Esophagus mucosa (tissue), 1 donor: ENCODE results near the gene ADCK1. TPM values are rescaled to one million over a fixed set of nuclear protein-coding genes. Genes with fewer than 3 reads are reported as not detected.
"Not testable (repeated sequence)": the region's sequence is repeated elsewhere in the genome, so short reads cannot be mapped to it uniquely, and the experiment has no call there.

ENCODE experiments used
- ATAC-seq: fragments of 200-7000 bp; cut with Tn5 transposase; one replicate; pipeline ENCODE4 v1.9.1; 2020
- total RNA-seq: library from RNA; stranded (reverse); gene quantifications from one replicate; pipeline ENCODE4 v1.2.4, GENCODE V29; 2023
- donor health status: DM: yes; HTN: yes; CAD: no.

Gene ADCK1
- total RNA-seq, 1 donor from 2014 or later = 4.3 TPM

GRCh38 chr14:77867476-77867875 lies 67.6 kb downstream of the ADCK1 start:
- ATAC-seq = no peak

DNA sequence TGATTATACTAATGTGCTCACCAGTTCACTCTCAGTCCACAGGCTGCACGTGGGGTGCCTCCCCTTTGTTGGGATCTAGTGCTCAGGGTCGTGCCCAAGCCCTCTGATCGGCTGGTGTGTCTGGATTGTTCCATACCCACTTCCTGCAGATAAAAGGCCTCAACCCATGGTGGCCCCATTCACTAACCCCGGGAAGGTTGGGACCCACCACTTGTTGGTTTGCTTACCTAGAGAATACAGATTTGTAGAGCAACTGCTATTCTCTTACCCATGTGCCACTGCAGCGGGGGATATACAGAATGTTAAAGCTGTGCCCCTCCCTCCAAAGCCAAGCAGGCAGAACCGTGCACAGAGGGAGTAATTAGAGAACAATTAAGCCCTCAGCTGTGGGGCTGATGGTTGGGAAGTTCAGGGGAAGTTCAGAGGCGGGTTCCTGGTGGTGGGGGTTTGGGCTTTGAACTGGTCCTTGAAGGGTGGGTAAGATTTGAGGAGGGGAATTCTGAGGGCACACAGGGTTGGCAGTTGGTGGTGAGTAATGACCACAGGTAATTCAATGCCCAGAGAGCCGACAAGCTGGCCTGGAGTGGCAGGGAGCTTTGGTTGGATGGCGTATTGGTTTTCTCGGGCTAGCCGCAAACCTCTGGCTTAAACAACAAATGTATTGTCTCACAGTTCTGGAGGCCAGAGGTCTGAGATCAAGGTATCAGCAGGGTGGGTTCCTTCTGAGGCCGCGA lies 68.8 kb downstream of the ADCK1 start:
- no peak for ATAC-seq

- ATAC-seq = no peak
Measured at GRCh38 chr14:77869340-77869739, 69.4 kb downstream of the ADCK1 start.

DNA sequence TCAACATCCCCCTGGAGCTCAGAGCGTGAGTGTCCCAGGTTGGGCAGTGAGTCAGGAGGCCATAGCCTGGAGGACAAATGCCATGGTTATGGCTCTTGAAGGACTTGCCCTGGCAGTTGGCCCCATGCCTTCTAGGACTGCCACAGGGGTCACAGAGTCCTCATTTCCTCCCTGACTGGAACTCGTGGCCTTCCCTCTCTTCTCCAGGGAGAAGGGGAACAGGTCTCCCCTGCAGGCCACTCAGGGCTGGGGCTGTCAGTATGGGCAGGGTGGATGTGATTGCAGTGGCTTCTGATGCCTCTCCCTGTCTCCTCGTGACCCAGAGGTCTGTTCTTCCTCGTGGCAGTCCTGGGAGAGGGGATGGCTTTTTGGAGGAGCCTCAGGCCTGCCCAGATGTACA lies 70.7 kb downstream of the ADCK1 start:
- ATAC-seq = no peak

GRCh38 chr14:77872152-77872551 lies 72.2 kb downstream of the ADCK1 start:
- ATAC-seq = no peak

- ATAC-seq = no peak
Measured at GRCh38 chr14:77872983-77873382, 73.1 kb downstream of the ADCK1 start.

- no peak for ATAC-seq
Measured at GRCh38 chr14:77878783-77879182, 78.9 kb downstream of the ADCK1 start.

- no peak for ATAC-seq
Measured at GRCh38 chr14:77880056-77880455, 80.1 kb downstream of the ADCK1 start.

DNA sequence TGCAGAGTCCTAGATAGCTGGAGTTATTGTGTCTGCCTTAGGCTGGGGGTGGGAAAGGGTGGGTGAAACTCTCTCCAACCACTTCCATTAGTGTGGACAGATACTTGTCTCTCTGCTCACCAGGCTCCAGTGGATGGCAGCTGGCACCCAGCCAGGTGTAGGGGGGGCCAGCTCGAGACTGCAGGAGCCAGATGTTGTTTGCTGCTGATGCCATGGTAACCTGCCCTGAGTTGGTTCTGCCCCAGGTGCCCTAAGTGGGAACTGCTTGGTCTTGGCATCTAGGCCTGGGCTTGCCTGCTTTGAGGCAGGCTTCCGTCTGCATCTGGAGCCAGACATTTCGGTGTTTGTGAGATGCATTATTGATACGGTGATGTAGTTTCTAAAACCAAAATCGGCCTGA lies 82.2 kb downstream of the ADCK1 start:
- no peak for ATAC-seq

- no peak for ATAC-seq
Measured at GRCh38 chr14:77882636-77883035, 82.7 kb downstream of the ADCK1 start.

DNA sequence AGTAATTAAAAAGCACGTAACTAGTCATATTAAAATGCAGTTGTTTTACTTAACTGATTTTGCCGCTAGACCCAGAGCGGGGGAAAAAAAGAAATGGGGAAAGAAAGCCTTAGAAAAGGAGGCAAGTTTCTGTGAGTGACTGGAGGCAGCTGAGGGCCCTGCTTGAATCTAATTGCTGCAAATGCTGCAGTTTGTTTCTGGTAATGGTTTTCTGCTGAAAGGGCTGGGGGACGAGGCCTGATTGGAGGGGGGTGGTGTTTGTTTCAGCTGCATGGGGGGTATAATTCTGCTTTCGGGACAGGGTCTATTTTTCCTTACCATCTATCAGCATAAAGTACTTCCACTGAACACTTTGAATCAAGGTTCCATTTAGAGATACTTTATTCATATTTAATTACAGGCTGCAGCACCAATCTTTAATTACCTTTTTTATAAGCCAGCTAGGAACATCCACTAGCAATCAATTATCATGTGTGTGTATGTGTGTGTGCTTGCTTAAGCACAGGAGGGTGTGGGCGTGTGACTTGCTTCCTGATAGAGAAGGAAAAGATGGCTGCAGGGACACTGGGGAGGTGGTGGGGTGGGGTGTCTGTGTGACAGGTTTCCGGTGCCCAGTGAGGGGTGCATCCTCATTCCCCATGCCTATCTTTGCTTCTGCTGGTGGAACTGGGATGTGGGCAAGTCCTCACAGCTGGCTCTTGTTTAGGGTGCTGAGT lies 83.4 kb downstream of the ADCK1 start:
- no peak for ATAC-seq

DNA sequence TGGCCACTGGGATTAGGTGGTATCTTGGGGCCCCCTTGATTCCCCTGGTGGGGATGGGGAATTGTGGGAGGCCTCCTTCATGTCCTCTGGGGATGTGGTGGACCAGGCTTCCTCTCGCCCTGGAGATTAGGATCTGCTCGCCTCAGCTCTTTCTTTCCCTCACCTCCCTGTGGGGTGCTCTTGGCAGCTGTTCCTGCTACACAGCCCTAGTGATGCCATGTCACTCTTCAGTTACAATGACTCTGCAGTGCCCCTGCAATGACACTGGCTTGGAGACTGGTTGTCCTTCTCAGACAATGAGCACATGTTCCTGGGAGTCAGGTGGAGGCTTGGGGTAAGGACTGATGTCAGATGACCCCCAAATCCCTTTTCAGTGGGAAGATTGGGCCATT lies 83.9 kb downstream of the ADCK1 start:
- no peak for ATAC-seq

DNA sequence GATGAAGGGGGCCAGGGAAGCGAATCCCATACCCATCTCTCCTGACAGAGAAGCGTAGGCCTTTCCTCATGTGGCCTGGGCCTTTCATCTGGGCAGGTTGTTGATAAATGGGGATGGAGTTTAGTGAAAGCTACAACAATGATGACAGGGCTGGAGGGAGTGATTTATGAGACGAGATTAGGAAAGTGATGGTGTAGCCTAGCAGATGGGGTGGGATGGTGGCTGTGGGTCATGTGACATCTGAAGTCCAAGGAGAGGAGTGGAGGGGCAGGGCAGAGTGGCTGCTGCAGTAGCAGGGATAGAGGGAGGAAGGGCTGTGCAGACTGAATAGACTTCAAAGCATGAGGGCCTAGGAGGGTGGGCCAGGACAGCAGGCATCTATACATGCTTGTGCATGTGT lies 85.5 kb downstream of the ADCK1 start:
- ATAC-seq = no peak

DNA sequence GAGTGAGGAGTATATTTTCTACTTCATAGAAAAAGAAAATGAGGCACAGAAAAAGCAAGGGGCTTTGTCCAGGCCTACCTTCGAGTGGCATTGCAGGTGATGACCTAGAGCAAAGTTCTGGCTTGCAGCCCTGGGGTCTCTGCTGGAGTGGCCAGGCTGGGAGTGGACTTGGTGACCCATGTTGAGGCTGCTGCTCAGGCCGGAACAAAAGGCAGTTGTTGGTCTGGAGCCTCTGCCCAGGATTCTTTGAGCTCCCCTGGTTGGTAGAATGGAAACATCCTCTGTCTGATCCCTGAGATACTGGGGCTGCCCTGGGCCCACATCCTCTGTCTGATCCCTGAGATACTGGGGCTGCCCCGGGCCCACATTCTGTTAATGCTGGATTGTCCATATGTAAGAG lies 86.1 kb downstream of the ADCK1 start:
- no peak for ATAC-seq

GRCh38 chr14:77888903-77889302 lies 89.0 kb downstream of the ADCK1 start:
- not testable (repeated sequence) for ATAC-seq

DNA sequence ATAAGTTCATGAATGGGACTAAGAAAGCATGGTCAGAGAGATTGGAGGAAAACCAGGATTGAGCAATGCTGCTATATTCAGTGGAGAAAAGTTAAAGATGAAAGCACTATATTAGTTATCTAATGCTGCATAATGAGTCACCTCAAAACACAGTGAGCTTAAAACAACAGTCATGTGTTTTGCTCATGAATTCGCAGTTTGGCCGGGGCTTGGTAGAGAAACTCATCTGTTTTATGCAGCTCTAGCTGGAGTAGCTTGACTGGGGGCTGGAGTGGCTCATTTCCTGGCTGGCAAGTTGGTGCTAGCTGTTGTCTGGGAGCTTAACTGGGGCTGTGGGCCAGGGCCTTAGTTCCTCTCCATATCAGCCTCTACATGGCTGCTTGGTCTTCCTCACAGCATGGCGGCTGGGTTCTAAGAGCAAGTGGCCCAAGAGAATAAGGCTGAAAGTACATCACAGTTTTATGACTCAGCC lies 90.1 kb downstream of the ADCK1 start:
- ATAC-seq = peak; percentile 54

DNA sequence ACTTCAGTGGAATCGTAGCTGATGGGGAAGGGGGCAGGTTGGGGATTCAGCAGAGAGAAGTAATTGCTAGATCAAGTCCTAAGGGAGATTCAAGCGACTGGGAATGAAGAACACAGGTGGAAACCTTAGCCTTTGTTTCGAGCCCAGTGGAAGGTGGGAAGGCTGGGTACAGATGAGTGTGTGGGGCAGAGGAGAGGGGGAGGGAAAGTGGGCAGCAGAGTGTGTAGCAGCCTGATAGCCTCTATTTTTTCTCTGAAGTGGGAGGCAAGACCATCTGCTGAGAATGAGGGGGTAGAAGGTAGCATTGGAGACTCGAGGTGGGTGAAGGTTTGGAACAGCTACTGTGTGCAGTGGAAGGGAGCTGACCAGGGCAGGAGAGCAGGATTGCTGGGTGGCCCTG lies 91.0 kb downstream of the ADCK1 start:
- ATAC-seq = no peak

DNA sequence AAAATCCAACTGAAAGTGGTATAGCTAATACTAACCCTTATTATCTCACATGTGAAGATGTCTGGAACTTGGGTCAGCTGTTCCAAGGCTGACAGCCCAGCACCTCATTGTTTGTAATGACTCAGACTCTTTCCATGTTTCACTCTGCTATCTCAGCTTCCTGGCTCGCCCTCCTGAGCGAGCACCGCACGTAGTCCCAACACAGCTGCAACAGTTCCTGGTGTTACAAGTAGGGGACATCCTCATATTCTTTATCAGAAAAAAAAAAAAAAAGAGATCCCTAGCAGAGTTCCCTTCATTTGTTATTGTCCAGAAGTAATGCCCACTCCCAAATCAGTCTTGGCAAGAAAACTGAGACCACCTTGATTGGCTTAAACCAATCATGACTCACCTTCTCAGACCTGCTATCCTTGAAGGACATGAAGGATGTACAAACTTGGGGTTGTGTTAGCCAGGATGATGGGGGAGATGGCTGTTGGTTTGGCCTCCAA lies 92.5 kb downstream of the ADCK1 start:
- peak; percentile 70 for ATAC-seq

DNA sequence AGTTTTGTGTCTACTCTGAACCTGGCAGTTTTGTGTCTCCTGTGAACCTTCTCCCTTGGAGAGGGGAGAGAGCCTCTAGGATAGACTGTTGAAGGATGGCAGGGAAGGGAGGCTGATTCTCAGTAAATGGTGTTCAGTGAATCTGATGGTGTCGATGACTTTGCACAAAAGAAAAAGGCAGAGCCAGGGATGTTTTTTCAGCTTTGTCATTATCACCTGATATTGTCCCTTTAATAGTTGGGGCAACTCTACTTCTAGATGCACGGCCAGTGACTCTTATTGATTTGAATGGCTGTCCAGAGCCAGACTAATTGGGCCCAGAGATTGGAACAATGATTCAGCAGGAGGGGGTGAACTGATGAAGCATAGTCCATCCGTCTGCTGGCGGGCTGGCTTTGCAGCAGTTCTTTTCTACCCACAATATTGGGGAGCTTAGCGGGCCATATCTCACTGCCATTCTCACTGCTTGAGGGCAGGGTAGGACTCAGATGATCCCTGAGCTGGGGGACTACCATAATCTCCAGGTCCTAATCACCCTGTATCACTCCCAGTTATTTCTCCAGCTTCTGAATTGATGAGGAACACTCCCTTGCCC lies 93.1 kb downstream of the ADCK1 start:
- ATAC-seq = no peak

GRCh38 chr14:77897374-77897773 lies 97.5 kb downstream of the ADCK1 start:
- no peak for ATAC-seq

GRCh38 chr14:77902811-77903210 lies 102.9 kb downstream of the ADCK1 start:
- no peak for ATAC-seq

- ATAC-seq = no peak
Measured at GRCh38 chr14:77903221-77903620, 103.3 kb downstream of the ADCK1 start.

GRCh38 chr14:77903937-77904617 lies 104.2 kb downstream of the ADCK1 start:
- ATAC-seq = no peak
